ENCODE data around the gene OR52B6.
"Not testable (repeated sequence)": the region's sequence is repeated elsewhere in the genome, so short reads cannot be mapped to it uniquely, and the experiment has no call there.

Gene OR52B6

GRCh38 chr11:5557751-5558150 is 22.9 kb upstream of the OR52B6 start:
- no peak for TF ChIP-seq CTCF (IDR thresholded peaks at IDR 0.05; ENCODE audit: insufficient read depth, low read length, missing control alignments)
- no peak for DNase-seq (ENCODE audit: low read depth, low spot score)
- CTCF ChIA-PET = interaction anchor here (0.9 to 1.5 kb wide), 2 partner anchors 31 to 82 kb away, joined by 3 to 4 read pairs; no protein-coding TSS in a partner anchor
- POLR2A ChIA-PET = no interaction called here
- no peak overlapping the region for H3K4me3 ChIP-seq (ENCODE audit: low read depth, low read length)

GRCh38 chr11:5564259-5565019 is 16.2 kb upstream of the OR52B6 start:
- no peak for DNase-seq (ENCODE audit: low read depth, low spot score)
- ChIA-PET CTCF (interaction anchor here (2.0 kb wide), 1 partner anchor 11 kb away, joined by 7 read pairs; no protein-coding TSS in a partner anchor), POLR2A (no interaction called here)
- H3K4me3 ChIP-seq (ENCODE audit: low read depth, low read length) = no peak overlapping the region
- no peak for TF ChIP-seq CTCF (IDR thresholded peaks at IDR 0.05; ENCODE audit: insufficient read depth, low read length, missing control alignments)

GRCh38 chr11:5574654-5575053 is 6.0 kb upstream of the OR52B6 start:
- TF ChIP-seq CTCF (IDR thresholded peaks at IDR 0.05; ENCODE audit: insufficient read depth, low read length, missing control alignments) = no peak
- DNase-seq (ENCODE audit: low read depth, low spot score) = no peak
- CTCF ChIA-PET = no interaction called here
- no peak overlapping the region for H3K4me3 ChIP-seq (ENCODE audit: low read depth, low read length)
- POLR2A ChIA-PET = no interaction called here

- CTCF ChIA-PET = no interaction called here
Measured at GRCh38 chr11:5575152-5575551, 5.5 kb upstream of the OR52B6 start.

GRCh38 chr11:5577101-5577500 is 3.6 kb upstream of the OR52B6 start:
- DNase-seq (ENCODE audit: low read depth, low spot score) = no peak
- no peak for TF ChIP-seq CTCF (IDR thresholded peaks at IDR 0.05; ENCODE audit: insufficient read depth, low read length, missing control alignments)
- H3K4me3 ChIP-seq (ENCODE audit: low read depth, low read length) = no peak overlapping the region
- POLR2A ChIA-PET = no interaction called here
- CTCF ChIA-PET = no interaction called here

More at GRCh38 chr11:5575152-5575551, 5.5 kb upstream of the OR52B6 start:
- no peak for DNase-seq (ENCODE audit: low read depth, low spot score)
- POLR2A ChIA-PET = no interaction called here
- TF ChIP-seq CTCF (IDR thresholded peaks at IDR 0.05; ENCODE audit: insufficient read depth, low read length, missing control alignments) = no peak
- no peak overlapping the region for H3K4me3 ChIP-seq (ENCODE audit: low read depth, low read length)

- CTCF ChIA-PET = no interaction called here
- no peak for DNase-seq (ENCODE audit: low read depth, low spot score)
- TF ChIP-seq CTCF (IDR thresholded peaks at IDR 0.05; ENCODE audit: insufficient read depth, low read length, missing control alignments) = no peak
- H3K4me3 ChIP-seq (ENCODE audit: low read depth, low read length) = no peak overlapping the region
- POLR2A ChIA-PET = no interaction called here
Measured at GRCh38 chr11:5581014-5581413, 337 bp downstream of the OR52B6 start.

GRCh38 chr11:5584458-5584857 is 3.8 kb downstream of the OR52B6 start:
- POLR2A ChIA-PET; CTCF ChIA-PET; DNase-seq (ENCODE audit: low read depth, low spot score); H3K4me3 ChIP-seq (ENCODE audit: low read depth, low read length): not testable (repeated sequence)

GRCh38 chr11:5589906-5590305 is 9.2 kb downstream of the OR52B6 start:
- CTCF ChIA-PET; H3K4me3 ChIP-seq (ENCODE audit: low read depth, low read length); DNase-seq (ENCODE audit: low read depth, low spot score); POLR2A ChIA-PET: not testable (repeated sequence)

All from AG04449 (cell line).